HepG2 (cell line): Measurements from ENCODE around the gene MEGF11. TPM values are rescaled to one million over a fixed set of nuclear protein-coding genes. Genes with fewer than 3 reads are reported as not detected.

Experiments
- ATAC-seq: fragments of 200-7000 bp; cut with Tn5 transposase; 3 replicates; pipeline ENCODE4 v1.9.1; 2020; ENCODE audit warnings: mild to moderate bottlenecking, moderate library complexity
- BruUV-seq: library from RNA; stranded (reverse); fragments of 400-500 nt; replicated peaks from 2 replicates; lab custom pipeline; 2021; lab: Mats Ljungman, UMichigan
- CTCF ChIA-PET: fragments of 300-600 bp; formaldehyde crosslinking; extraction: SDS; loops from one replicate; lab custom pipeline; 2021; ENCODE audit warnings: low total read pairs, inconsistent platforms, low intra/inter-chr PET ratio; lab: Yijun Ruan, JAX
- POLR2A ChIA-PET: fragments of 350-600 bp; sonication (Branson Sonifier 250); formaldehyde crosslinking; loops from one replicate; lab custom pipeline; 2020; ENCODE audit warnings: antibody characterized with exemption, inconsistent platforms; lab: Yijun Ruan, JAX
- DNase-seq: peaks from one replicate; pipeline ENCODE4 v3.0.0-alpha.2; 2015; ENCODE audit warnings: low spot score
- FAIRE-seq: peaks from 3 replicates; lab custom pipeline; 2011; peaks lifted over from hg19 to GRCh38; lab: Jason Lieb, UNC
- H2AFZ ChIP-seq: one replicate; pipeline ENCODE4 v1.6.1; 2011; ENCODE audit warnings: low read length, inconsistent platforms
- H3K27ac ChIP-seq: fragments of 300-600 bp; 3 replicates; pipeline ENCODE4 v1.8.0; 2011; ENCODE audit warnings: mixed run types, mild to moderate bottlenecking, mixed read lengths, low read length, inconsistent platforms; ENCODE audit not compliant: insufficient read depth; ENCODE audit errors: extremely low read length
- H3K27me3 ChIP-seq, 2 experiments: fragments of 200-600 bp in 1 of 2; 2 replicates in 1 of 2; 3 replicates in 1 of 2; pipeline versions ENCODE4 v1.6.0 to v1.8.0; 2011; ENCODE audit warnings: low read length in 2 of 2, mild to moderate bottlenecking in 2 of 2, moderate library complexity in 2 of 2, inconsistent platforms in 1 of 2; ENCODE audit not compliant: insufficient read depth in 2 of 2, control insufficient read depth in 1 of 2
- H3K36me3 ChIP-seq, 2 experiments: fragments of 200-600 bp in 1 of 2; replicated peaks in 1 of 2; 2 replicates in 1 of 2; 3 replicates in 1 of 2; pipeline versions ENCODE4 v1.5.1 to v1.8.0; 2011; ENCODE audit warnings: low read length in 2 of 2, inconsistent platforms in 1 of 2; ENCODE audit not compliant: insufficient read depth in 2 of 2, control insufficient read depth in 1 of 2
- H3K4me1 ChIP-seq: 2 replicates; pipeline ENCODE4 v1.5.1; 2012; ENCODE audit warnings: low read length, inconsistent platforms; ENCODE audit not compliant: insufficient read depth
- H3K4me2 ChIP-seq: 2 replicates; pipeline ENCODE4 v1.6.0; 2011; ENCODE audit warnings: low read depth, low read length, inconsistent platforms
- H3K4me3 ChIP-seq, 3 experiments: fragments of 200-600 bp in 1 of 3; sonication (generic), shearing (Covaris generic) in 1 of 3; replicated peaks in 1 of 3; 2 replicates each; pipeline ENCODE4 v1.5.1; 2011 to 2016; ENCODE audit warnings: low read length in 3 of 3, inconsistent platforms in 2 of 3, low read depth in 2 of 3, mild to moderate bottlenecking in 2 of 3, control low read depth in 1 of 3, mixed read lengths in 1 of 3; ENCODE audit not compliant: insufficient read depth in 1 of 3
- H3K79me2 ChIP-seq: one replicate; pipeline ENCODE4 v1.6.1; 2011; ENCODE audit warnings: low read length, inconsistent platforms; ENCODE audit not compliant: insufficient read depth
- H3K9ac ChIP-seq: 2 replicates; pipeline ENCODE4 v1.6.0; 2011; ENCODE audit warnings: mild to moderate bottlenecking, low read depth, low read length, inconsistent platforms; ENCODE audit not compliant: insufficient read depth
- H3K9me3 ChIP-seq: 2 replicates; pipeline ENCODE4 v1.5.1; 2012; ENCODE audit warnings: mild to moderate bottlenecking, low read length
- H4K20me1 ChIP-seq: 2 replicates; pipeline ENCODE4 v1.6.0; 2011; ENCODE audit warnings: inconsistent platforms, mild to moderate bottlenecking, low read length, moderate library complexity; ENCODE audit not compliant: insufficient read depth
- ATF1 ChIP-seq: IDR thresholded peaks from 2 replicates; pipeline ENCODE4 v1.6.1; 2016; ENCODE audit warnings: mild to moderate bottlenecking, control low read depth
- CENPBD1 ChIP-seq: sonication (generic); formaldehyde crosslinking; IDR thresholded peaks from 2 replicates; pipeline ENCODE4 v1.8.0; 2022; ENCODE audit warnings: missing genetic modification reagents, low read depth, mild to moderate bottlenecking, borderline replicate concordance
- NR2F2 ChIP-seq: IDR thresholded peaks from 2 replicates; pipeline ENCODE4 v1.6.1; 2012; ENCODE audit warnings: low read depth, inconsistent platforms, borderline replicate concordance
- RELA ChIP-seq: sonication (generic); formaldehyde crosslinking; IDR thresholded peaks from 2 replicates; pipeline ENCODE4 v1.4.0; 2020; ENCODE audit warnings: missing genetic modification reagents
- REPIN1 ChIP-seq: sonication (generic); formaldehyde crosslinking; IDR thresholded peaks from 2 replicates; pipeline ENCODE4 v1.8.0; 2022; ENCODE audit warnings: missing genetic modification reagents, low read depth, mild to moderate bottlenecking, borderline replicate concordance
- RFX1 ChIP-seq: fragments of 450-650 bp; IDR thresholded peaks from 2 replicates; pipeline ENCODE4 v1.6.1; 2017
- SOX6 ChIP-seq, 2 experiments: fragments of 450-650 bp in 1 of 2; sonication (generic) in 1 of 2; formaldehyde crosslinking in 1 of 2; IDR thresholded peaks; 2 replicates each; pipeline versions ENCODE4 v1.4.0 to v1.6.1; 2017 to 2020; ENCODE audit warnings: antibody characterized with exemption in 1 of 2, mild to moderate bottlenecking in 1 of 2, missing genetic modification reagents in 1 of 2
- ZNF205 ChIP-seq: IDR thresholded peaks from 2 replicates; pipeline ENCODE4 v1.6.1; 2018; ENCODE audit warnings: missing biosample characterization, missing genetic modification reagents
- ZNF460 ChIP-seq: sonication (generic); formaldehyde crosslinking; IDR thresholded peaks from 2 replicates; pipeline ENCODE4 v1.5.1; 2020; ENCODE audit warnings: missing genetic modification reagents, mild to moderate bottlenecking, borderline replicate concordance
- ZNF484 ChIP-seq: sonication (generic); formaldehyde crosslinking; IDR thresholded peaks from 2 replicates; pipeline ENCODE4 v1.5.1; 2020; ENCODE audit warnings: mild to moderate bottlenecking, low read depth, missing genetic modification reagents, borderline replicate concordance
- ZNF639 ChIP-seq: conservative IDR thresholded peaks from 2 replicates; pipeline ENCODE4 v1.6.1; 2018; ENCODE audit warnings: missing genetic modification reagents
- ZNF800 ChIP-seq: sonication (generic); formaldehyde crosslinking; IDR thresholded peaks from 2 replicates; pipeline ENCODE4 v1.4.0; 2020; ENCODE audit warnings: missing genetic modification reagents
- WGBS: methylation state at CpG from one replicate; pipeline ENCODE4 v1.1.6; 2017; ENCODE audit warnings: low lambda C conversion rate; 5-methylcytosine and 5-hydroxymethylcytosine counted together
- in situ Hi-C: cut with HindIII; loops from 2 replicates; pipeline ENCODE4 v1.10.0; 2017; ENCODE audit warnings: low pct_unique_long_range_greater_than_20kb; ENCODE audit not compliant: extremely low pct_ligation_motif_present
- intact Hi-C: fragments of 100-400 bp; cut with micrococcal nuclease; formaldehyde crosslinking; loops from one replicate; pipeline ENCODE4 v1.10.0; 2022; ENCODE audit not compliant: unreplicated experiment
- polyA plus RNA-seq, 8 experiments: library from polyadenylated mRNA; depleted of rRNA in 3 of 8; stranded (reverse) in 7 of 8; unstranded in 1 of 8; fragments of >200 nt; fragmentation: Illumina TruSeq in 4 of 8; extraction: Trizol in 4 of 8; gene quantifications; 2 replicates each; pipeline versions ENCODE4 v1.2.1 to v1.2.3, GENCODE V29; 2011 to 2016; ENCODE audit warnings: low read depth in 4 of 8, missing spikeins in 1 of 8, mixed read lengths in 1 of 8; ENCODE audit not compliant: insufficient read depth in 1 of 8
- total RNA-seq, 5 experiments: library from RNA; depleted of rRNA; stranded (reverse); fragments of >200 nt; fragmentation: Illumina TruSeq; extraction: Trizol; gene quantifications; 2 replicates each; pipeline ENCODE4 v1.2.3, GENCODE V29; 2016; ENCODE audit warnings: low read depth in 1 of 5

MEGF11 gene
- total and polyA plus RNA-seq, 2 of the 13 experiments (the other 11 are each of a cell fraction or from before 2014, with no cell fraction given), result not detected

GRCh38 chr15:66239514-66239913 is 14.0 kb downstream of the MEGF11 start:
- no peaks in the 10 kb centered on the region for H4K20me1 ChIP-seq
- no TSS peak for BruUV-seq
- no peak overlapping the region for H3K4me2 ChIP-seq
- TF ChIP-seq ZNF205, result no peak
- no peak for TF ChIP-seq ZNF484 (CRISPR knock-in tag)
- no peak for TF ChIP-seq SOX6 (IDR thresholded peaks at IDR 0.05)
- no peak for TF ChIP-seq SOX6 (CRISPR knock-in tag; IDR thresholded peaks at IDR 0.05)
- no peak for TF ChIP-seq ATF1 (CRISPR knock-in tag)
- ATAC-seq, result no peak; the same call in 2 of the 3 replicates
- ChIA-PET CTCF (no interaction called here), POLR2A (no interaction called here)
- H3K9ac ChIP-seq, result no peak overlapping the region
- H3K27ac ChIP-seq, result no peak overlapping the region
- WGBS, result 42% methylated on average over 2 of the region's 4 CpGs
- H3K79me2 ChIP-seq, result no peaks in the 10 kb centered on the region
- no peak for FAIRE-seq
- peaks cover 7 to 62% of the 10 kb centered on the region in 2 experiments; a peak in 4 of 5 replicates for H3K27me3 ChIP-seq
- no peak for DNase-seq
- no peak overlapping the region for H3K4me3 ChIP-seq
- no peaks in the 10 kb centered on the region for H3K36me3 ChIP-seq
- intact Hi-C loops, result no loop called here
- no peak overlapping the region for H2AFZ ChIP-seq
- H3K4me1 ChIP-seq, result no peaks in the 10 kb centered on the region
- H3K9me3 ChIP-seq, result no peaks in the 10 kb centered on the region
- in situ Hi-C loops, result no loop called here

GRCh38 chr15:66238318-66238717 is 15.2 kb downstream of the MEGF11 start:
- ChIA-PET CTCF (no interaction called here), POLR2A (no interaction called here)
- 47% methylated on average over 4 of the region's 5 CpGs for WGBS
- no peak for DNase-seq
- BruUV-seq, result no TSS peak
- in situ Hi-C loops, result no loop called here
- peaks cover 7 to 53% of the 10 kb centered on the region in 2 experiments; a peak in 3 of 5 replicates for H3K27me3 ChIP-seq
- H3K4me3 ChIP-seq, result no peak overlapping the region
- H2AFZ ChIP-seq, result no peak overlapping the region
- FAIRE-seq, result no peak
- no peak for ATAC-seq
- no peaks in the 10 kb centered on the region for H3K9me3 ChIP-seq
- no peaks in the 10 kb centered on the region for H3K4me1 ChIP-seq
- TF ChIP-seq REPIN1 (CRISPR knock-in tag) (no peak), ZNF800 (CRISPR knock-in tag) (no peak), RFX1 (no peak), NR2F2 (no peak), RELA (CRISPR knock-in tag) (no peak), ZNF460 (CRISPR knock-in tag) (no peak), CENPBD1 (CRISPR knock-in tag) (no peak), ZNF639 (no peak)
- TF ChIP-seq, all 625 proteins: peak for 0
- Histone ChIP-seq H3K27ac (no peak overlapping the region), H4K20me1 (no peaks in the 10 kb centered on the region), H3K36me3 (no peaks in the 10 kb centered on the region), H3K9ac (no peak overlapping the region), H3K79me2 (no peaks in the 10 kb centered on the region), H3K4me2 (no peak overlapping the region)
- intact Hi-C loops, result no loop called here
